Endothelial cell of umbilical vein (primary cell): ENCODE results near the gene MEIS3. TPM values are rescaled to one million over a fixed set of nuclear protein-coding genes. Genes with fewer than 3 reads are reported as not detected.

ENCODE experiments used
- BruUV-seq: library from RNA; stranded (reverse); fragments of 400-500 nt; replicated peaks from 2 replicates; lab custom pipeline; 2021; lab: Mats Ljungman, UMichigan
- CTCF ChIA-PET: fragments of 300-600, 350-600 bp; sonication (Branson Sonifier 250); formaldehyde crosslinking; loops from one replicate; lab custom pipeline; 2021; ENCODE audit warnings: antibody characterized with exemption, inconsistent platforms; lab: Charles Lee
- POLR2A ChIA-PET: fragments of 300-600, 350-600 bp; sonication (Branson Sonifier 250); formaldehyde crosslinking; loops from one replicate; lab custom pipeline; 2021; ENCODE audit warnings: antibody characterized with exemption, inconsistent platforms; lab: Charles Lee
- DNase-seq: peaks from one replicate; pipeline ENCODE4 v3.0.0-alpha.2; 2011; ENCODE audit warnings: low read depth, low spot score
- FAIRE-seq: peaks from 2 replicates; lab custom pipeline; 2011; peaks lifted over from hg19 to GRCh38; lab: Jason Lieb, UNC
- H2AFZ ChIP-seq: 2 replicates; pipeline ENCODE4 v1.6.0; 2012; ENCODE audit warnings: low read depth, low read length, control low read depth, inconsistent platforms
- H3K27ac ChIP-seq: 2 replicates; pipeline ENCODE4 v1.5.1; 2011; ENCODE audit warnings: low read depth, mild to moderate bottlenecking, control low read depth, low read length, moderate library complexity; ENCODE audit not compliant: insufficient read depth
- H3K27me3 ChIP-seq, 2 experiments: 2 replicates each; pipeline versions ENCODE4 v1.6.0 to v1.6.1; 2011; ENCODE audit warnings: low read length in 2 of 2, mixed read lengths in 1 of 2; ENCODE audit not compliant: control insufficient read depth in 2 of 2, insufficient read depth in 2 of 2
- H3K36me3 ChIP-seq, 2 experiments: 2 replicates in 1 of 2; 3 replicates in 1 of 2; pipeline ENCODE4 v1.5.1; 2011; ENCODE audit warnings: low read length in 2 of 2, mild to moderate bottlenecking in 1 of 2, moderate library complexity in 1 of 2; ENCODE audit not compliant: control insufficient read depth in 2 of 2, insufficient read depth in 2 of 2; ENCODE audit errors: extremely low read depth in 1 of 2
- H3K4me1 ChIP-seq: 3 replicates; pipeline ENCODE4 v1.5.1; 2011; ENCODE audit warnings: mild to moderate bottlenecking, low read length; ENCODE audit not compliant: control insufficient read depth, insufficient read depth; ENCODE audit errors: extremely low read depth
- H3K4me2 ChIP-seq: 2 replicates; pipeline ENCODE4 v1.6.1; 2011; ENCODE audit warnings: low read length, control low read depth, mixed read lengths; ENCODE audit not compliant: insufficient read depth
- H3K4me3 ChIP-seq, 3 experiments: fragments of 200-600 bp in 1 of 3; sonication (generic), shearing (Covaris generic) in 1 of 3; replicated peaks in 1 of 3; 2 replicates each; pipeline ENCODE4 v1.5.1; 2011 to 2016; ENCODE audit warnings: control low read depth in 3 of 3, low read length in 3 of 3, mild to moderate bottlenecking in 2 of 3, inconsistent platforms in 1 of 3, low read depth in 1 of 3, moderate library complexity in 1 of 3; ENCODE audit not compliant: insufficient read depth in 1 of 3
- H3K79me2 ChIP-seq: 2 replicates; pipeline ENCODE4 v1.6.0; 2012; ENCODE audit warnings: low read length, inconsistent platforms; ENCODE audit not compliant: control insufficient read depth, insufficient read depth
- H3K9ac ChIP-seq: replicated peaks from 2 replicates; pipeline ENCODE3; 2011; ENCODE audit warnings: low read length, control low read depth; ENCODE audit not compliant: insufficient read depth; ENCODE audit errors: extremely low read depth
- H3K9me1 ChIP-seq: replicated peaks from 3 replicates; pipeline ENCODE4 v1.6.0; 2011; ENCODE audit warnings: mild to moderate bottlenecking, low read length; ENCODE audit not compliant: control insufficient read depth, insufficient read depth; ENCODE audit errors: extremely low read depth
- H3K9me3 ChIP-seq: replicated peaks from 2 replicates; pipeline ENCODE4 v1.5.1; 2012; ENCODE audit warnings: low read length, inconsistent platforms; ENCODE audit not compliant: control insufficient read depth, insufficient read depth
- H4K20me1 ChIP-seq: replicated peaks from 2 replicates; pipeline ENCODE3; 2011; ENCODE audit warnings: mild to moderate bottlenecking, low read length; ENCODE audit not compliant: control insufficient read depth, insufficient read depth; ENCODE audit errors: extremely low read depth
- FOS ChIP-seq: IDR thresholded peaks from 2 replicates; pipeline ENCODE4 v1.6.1; 2011; ENCODE audit warnings: mild to moderate bottlenecking, low read length, moderate library complexity, borderline replicate concordance; ENCODE audit not compliant: insufficient read depth
- dilution Hi-C: fragments of 300-500 bp; cut with MboI; formaldehyde crosslinking; loops from one replicate; pipeline ENCODE4 v1.15.0; 2019; ENCODE audit warnings: low sequenced_read_pairs; ENCODE audit not compliant: extremely low pct_ligation_motif_present
- intact Hi-C: fragments of 100-400 bp; cut with micrococcal nuclease; formaldehyde crosslinking; loops from one replicate; pipeline ENCODE4 v1.10.0; 2022
- polyA plus RNA-seq, 4 experiments: library from polyadenylated mRNA; depleted of rRNA in 3 of 4; stranded (reverse) in 3 of 4; unstranded in 1 of 4; fragments of >200 nt; gene quantifications; 2 replicates each; pipeline versions ENCODE4 v1.2.1 to v1.2.3, GENCODE V29; 2011 to 2012; ENCODE audit warnings: missing spikeins in 1 of 4
- total RNA-seq: library from RNA; stranded (reverse); gene quantifications from 2 replicates; pipeline ENCODE4 v1.2.3, GENCODE V29; 2021
- TF ChIP-seq, protein P1 (sequence below): IDR thresholded peaks from 2 replicates; pipeline ENCODE4 v1.6.1; 2011; ENCODE audit not compliant: insufficient read depth, insufficient read length

Gene MEIS3
- total and polyA plus RNA-seq, 2 donors (not counting 3 experiments of a cell fraction or from before 2014, with no cell fraction given): 0.42 TPM; not detected in 1

DNA sequence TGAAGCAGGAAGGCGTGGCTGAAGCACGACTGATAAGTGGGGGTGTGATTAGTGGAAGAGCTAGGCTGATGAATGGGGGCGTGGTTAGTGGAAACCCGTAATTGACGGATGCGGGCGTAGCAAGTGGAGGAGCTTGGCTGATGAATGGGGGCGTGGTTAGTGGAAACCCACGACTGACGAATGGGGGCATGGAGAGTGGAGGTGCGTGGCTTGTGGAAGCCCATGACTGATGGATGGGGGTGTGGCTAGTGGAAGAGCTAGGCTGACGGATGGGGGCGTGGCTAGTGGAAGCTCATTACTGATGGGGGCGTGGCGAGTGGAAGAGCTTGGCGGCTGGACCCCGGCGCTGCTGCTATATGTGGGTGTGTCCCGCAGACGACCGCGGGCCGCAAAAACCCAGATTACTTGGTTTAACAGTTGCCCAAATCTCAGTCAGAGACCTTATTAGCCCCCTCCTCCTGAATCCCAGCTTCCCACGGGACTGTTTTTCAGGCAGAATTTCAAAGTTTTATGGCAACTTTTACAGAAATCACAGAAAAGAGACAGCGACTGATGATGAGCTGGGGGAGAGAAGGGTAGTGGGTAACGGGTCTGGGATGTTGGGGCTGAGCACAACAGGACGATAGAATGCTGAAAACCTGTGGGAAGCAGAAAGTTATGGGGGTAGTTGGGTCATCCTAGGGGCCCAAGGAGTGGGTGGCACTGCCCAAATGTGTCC, 9.0 kb upstream of the MEIS3 start:
- TF ChIP-seq, protein P1, sequence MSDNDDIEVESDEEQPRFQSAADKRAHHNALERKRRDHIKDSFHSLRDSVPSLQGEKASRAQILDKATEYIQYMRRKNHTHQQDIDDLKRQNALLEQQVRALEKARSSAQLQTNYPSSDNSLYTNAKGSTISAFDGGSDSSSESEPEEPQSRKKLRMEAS: no peak
- TF ChIP-seq FOS: no peak
- Histone ChIP-seq H3K27me3 (peaks cover 9 to 14% of the 10 kb centered on the region in 2 experiments), H3K79me2 (no peaks in the 10 kb centered on the region), H3K4me2 (peak overlapping the region; percentile 43), H2AFZ (peak overlapping the region; percentile 55), H4K20me1 (no peaks in the 10 kb centered on the region), H3K4me3 (no peak overlapping the region), H3K9ac (no peak overlapping the region), H3K36me3 (no peaks in the 10 kb centered on the region), H3K9me1 (no peaks in the 10 kb centered on the region), H3K4me1 (peaks cover 8% of the 10 kb centered on the region), H3K27ac (no peak overlapping the region), H3K9me3 (no peaks in the 10 kb centered on the region)
- peak; percentile 96 for FAIRE-seq
- CTCF ChIA-PET: interaction anchor here (0.6 to 3.8 kb wide), 34 partner anchors 9 to 291 kb away, joined by 3 to 63 read pairs (median 5); partner anchors contain the start of genes DHX34, EHD2, INAFM1 and KPTN
- POLR2A ChIA-PET: interaction anchor here (0.6 to 1.4 kb wide), 2 partner anchors 87 to 202 kb away, joined by 3 to 5 read pairs; no protein-coding TSS in a partner anchor
- BruUV-seq: no TSS peak
- dilution Hi-C loops: no loop called here
- DNase-seq: peak; percentile 99
- intact Hi-C loops: loop anchor here (2.0 to 5.0 kb wide), 3 partner anchors 54 to 359 kb away; partner anchors contain the start of genes KPTN and NAPA
